Panc1 (cell line): ENCODE results near the gene GNAT3. TPM values are rescaled to one million over a fixed set of nuclear protein-coding genes. Genes with fewer than 3 reads are reported as not detected.

Experiments used
- ATAC-seq: fragments of 200-7000 bp; cut with Tn5 transposase; 2 replicates; pipeline ENCODE4 v1.9.1; 2020; ENCODE audit warnings: mild to moderate bottlenecking, moderate library complexity
- BruUV-seq: library from RNA; stranded (reverse); fragments of 400-500 nt; replicated peaks from 2 replicates; lab custom pipeline; 2021; lab: Mats Ljungman, UMichigan
- CTCF ChIA-PET: fragments of 300-600 bp; sonication (Branson Sonifier 250); formaldehyde crosslinking; loops from one replicate; lab custom pipeline; 2022; ENCODE audit warnings: antibody characterized with exemption; lab: Charles Lee
- POLR2A ChIA-PET: fragments of 300-600 bp; sonication (Branson Sonifier 250); formaldehyde crosslinking; loops from one replicate; lab custom pipeline; 2022; ENCODE audit warnings: antibody characterized with exemption; lab: Charles Lee
- DNase-seq: peaks from one replicate; pipeline ENCODE4 v3.0.0-alpha.2; 2010; ENCODE audit warnings: low read depth, low spot score
- H3K27ac ChIP-seq: 2 replicates; pipeline ENCODE4 v1.5.1; 2011; ENCODE audit warnings: mild to moderate bottlenecking, low read length, inconsistent platforms
- H3K27me3 ChIP-seq: fragments of 200-500 bp; sonication (Bioruptor generic); 2 replicates; pipeline ENCODE4 v1.6.0; 2014; ENCODE audit warnings: low read length, inconsistent platforms; ENCODE audit not compliant: control insufficient read depth, insufficient read depth
- H3K36me3 ChIP-seq: fragments of 200-500 bp; sonication (Bioruptor generic); 2 replicates; pipeline ENCODE4 v1.5.1; 2014; ENCODE audit warnings: inconsistent platforms, mild to moderate bottlenecking, low read length, moderate library complexity; ENCODE audit not compliant: control insufficient read depth, insufficient read depth
- H3K4me1 ChIP-seq: 2 replicates; pipeline ENCODE4 v1.5.1; 2011; ENCODE audit warnings: inconsistent platforms, mild to moderate bottlenecking, low read length, moderate library complexity; ENCODE audit not compliant: control insufficient read depth, insufficient read depth
- H3K4me3 ChIP-seq, 2 experiments: 2 replicates each; pipeline ENCODE4 v1.5.1; 2011 to 2012; ENCODE audit warnings: low read depth in 2 of 2, low read length in 2 of 2, mild to moderate bottlenecking in 2 of 2, inconsistent platforms in 1 of 2, moderate library complexity in 1 of 2
- H3K9me3 ChIP-seq: fragments of 200-500 bp; sonication (Bioruptor generic); 2 replicates; pipeline ENCODE4 v1.5.1; 2014; ENCODE audit warnings: low read depth, mild to moderate bottlenecking, inconsistent platforms, low read length, moderate library complexity; ENCODE audit not compliant: control insufficient read depth, insufficient read depth
- CTCF ChIP-seq: fragments of 450-650 bp; IDR thresholded peaks from 2 replicates; pipeline ENCODE4 v1.5.1; 2017; ENCODE audit warnings: mild to moderate bottlenecking
- POLR2AphosphoS5 ChIP-seq: IDR thresholded peaks from 2 replicates; pipeline ENCODE4 v1.6.1; 2012; ENCODE audit warnings: mild to moderate bottlenecking, low read depth, low read length, moderate library complexity
- REST ChIP-seq, 2 experiments: IDR thresholded peaks; 2 replicates each; pipeline ENCODE4 v1.6.1; 2011 to 2012; ENCODE audit warnings: low read depth in 2 of 2, control low read depth in 1 of 2, low read length in 1 of 2, mild to moderate bottlenecking in 1 of 2, moderate library complexity in 1 of 2; ENCODE audit not compliant: insufficient read depth in 1 of 2
- SIN3A ChIP-seq: IDR thresholded peaks from 2 replicates; pipeline ENCODE4 v1.6.1; 2012; ENCODE audit warnings: low read depth, mild to moderate bottlenecking, low read length, moderate library complexity, borderline replicate concordance; ENCODE audit not compliant: insufficient read depth
- TCF7L2 ChIP-seq: IDR thresholded peaks from 2 replicates; pipeline ENCODE4 v1.6.1; 2011; ENCODE audit warnings: mild to moderate bottlenecking, low read depth, low read length, inconsistent platforms
- in situ Hi-C: cut with HindIII; loops from 2 replicates; pipeline ENCODE4 v1.10.0; 2016; ENCODE audit warnings: low sequenced_read_pairs, low pct_unique_long_range_greater_than_20kb
- intact Hi-C: fragments of 100-400 bp; cut with micrococcal nuclease; formaldehyde crosslinking; loops from one replicate; pipeline ENCODE4 v1.10.0; 2022; ENCODE audit not compliant: unreplicated experiment
- total RNA-seq: library from RNA; stranded (reverse); gene quantifications from one replicate; pipeline ENCODE4 v1.2.1, GENCODE V29; 2021; ENCODE audit not compliant: unreplicated experiment

The GNAT3 gene
- total RNA-seq, 1 experiment from 2014 or later: not detected

- H3K4me3 ChIP-seq: no peak overlapping the region
- no peaks in the 10 kb centered on the region for H3K4me1 ChIP-seq
- no peak for DNase-seq
- intact Hi-C loops (no loop called here), in situ Hi-C loops (no loop called here)
- no peaks in the 10 kb centered on the region for H3K27me3 ChIP-seq
- no peak for TF ChIP-seq SIN3A
- TF ChIP-seq TCF7L2: no peak
- TF ChIP-seq POLR2AphosphoS5: no peak
- no peak for TF ChIP-seq REST (IDR thresholded peaks at IDR 0.05; ENCODE audit: insufficient read depth in 1 of 2, low read depth in 2 of 2, low read length in 1 of 2)
- no peak for TF ChIP-seq CTCF
- ChIA-PET CTCF (no interaction called here), POLR2A (no interaction called here)
- no peak overlapping the region for H3K27ac ChIP-seq
- ATAC-seq: no peak
- no peaks in the 10 kb centered on the region for H3K36me3 ChIP-seq
- H3K9me3 ChIP-seq: no peaks in the 10 kb centered on the region
- no TSS peak for BruUV-seq
Observed at GRCh38 chr7:80449836-80450235, 62.0 kb downstream of the GNAT3 start.

- Histone ChIP-seq H3K4me1 (no peaks in the 10 kb centered on the region), H3K9me3 (no peaks in the 10 kb centered on the region), H3K27ac (no peak overlapping the region), H3K36me3 (no peaks in the 10 kb centered on the region), H3K4me3 (no peak overlapping the region), H3K27me3 (no peaks in the 10 kb centered on the region)
- DNase-seq (no peak), ATAC-seq (no peak)
- ChIA-PET POLR2A (no interaction called here), CTCF (no interaction called here)
- in situ Hi-C loops (no loop called here), intact Hi-C loops (no loop called here)
- BruUV-seq: no TSS peak
- TF ChIP-seq SIN3A (no peak), CTCF (no peak), POLR2AphosphoS5 (no peak), TCF7L2 (no peak), REST (IDR thresholded peaks at IDR 0.05; ENCODE audit: insufficient read depth in 1 of 2, low read depth in 2 of 2, low read length in 1 of 2) (no peak)
Observed at GRCh38 chr7:80445351-80445750, 66.5 kb downstream of the GNAT3 start.
